ENCODE measurements around the gene DLEU7.

DLEU7 gene

GRCh38 chr13:50800091-50800739, 43.3 kb downstream of the DLEU7 start:
- Histone ChIP-seq H3K4me3 (no peak overlapping the region), H3K27ac (peak overlapping the region in 3 of 21 experiments; percentile 5 to 41 (median 30))

DNA sequence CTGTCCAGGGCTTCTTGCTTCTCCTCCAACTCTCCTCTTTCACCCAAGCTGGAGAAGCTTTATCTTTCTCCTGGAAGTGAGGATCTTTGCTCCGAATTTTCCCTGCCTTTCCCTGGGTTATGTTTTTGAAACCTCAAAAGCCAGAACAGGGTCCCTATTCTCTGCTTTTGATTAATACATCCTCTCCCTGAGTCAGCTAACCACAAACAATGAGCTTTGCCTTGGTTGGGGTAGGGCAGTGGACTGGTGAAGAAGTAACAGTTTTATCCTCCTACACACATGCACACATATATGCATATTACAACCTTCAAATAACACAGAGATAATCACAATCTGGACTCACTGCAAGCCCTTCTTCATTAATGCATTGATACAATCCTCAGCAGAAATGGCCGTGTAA, 44.6 kb downstream of the DLEU7 start:
- no peak overlapping the region for H3K27ac ChIP-seq
- no peak overlapping the region for H3K4me3 ChIP-seq

DNA sequence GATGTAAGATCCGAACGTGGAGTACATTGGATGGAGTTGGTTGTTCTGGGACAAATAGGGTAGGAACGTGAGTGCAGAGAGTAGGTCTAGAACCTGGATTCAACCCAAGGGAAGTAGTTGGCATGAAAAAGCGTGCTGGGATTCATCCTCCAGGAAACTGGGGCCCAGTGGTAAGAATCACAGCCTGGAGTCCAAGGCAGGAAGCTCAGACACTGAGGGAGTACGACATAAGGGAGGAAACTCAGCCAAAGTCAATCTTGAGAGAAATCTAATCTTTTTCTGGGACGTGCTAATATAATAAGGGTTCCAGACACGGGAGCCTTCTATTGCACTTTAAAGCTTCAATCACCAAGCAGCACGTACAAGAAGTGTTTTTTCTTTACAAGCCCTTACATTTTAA, 46.4 kb downstream of the DLEU7 start:
- H3K4me3 ChIP-seq = no peak overlapping the region
- H3K27ac ChIP-seq = no peak overlapping the region

DNA sequence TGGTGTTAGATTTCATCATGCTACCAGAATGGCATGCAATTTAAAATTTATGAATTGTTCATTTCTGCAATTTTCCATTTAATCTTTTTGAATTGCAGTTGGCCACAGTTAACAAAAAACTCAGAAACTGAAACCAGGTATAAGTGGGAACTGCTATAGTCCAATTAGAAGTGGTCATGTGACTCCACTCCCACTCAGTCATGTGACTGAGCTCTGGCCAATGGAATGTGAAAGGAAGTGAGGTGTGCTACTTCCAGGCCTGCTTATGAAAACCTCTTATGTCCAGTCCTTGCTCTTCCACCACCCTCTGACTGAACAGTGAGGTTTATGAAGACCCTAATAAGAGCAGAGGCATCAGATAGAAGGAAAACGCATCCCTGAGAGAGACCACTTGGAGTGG, 47.0 kb downstream of the DLEU7 start:
- Histone ChIP-seq H3K27ac (no peak overlapping the region), H3K4me3 (no peak overlapping the region)

GRCh38 chr13:50794226-50794625, 49.3 kb downstream of the DLEU7 start:
- Histone ChIP-seq H3K27ac (no peak overlapping the region), H3K4me3 (no peak overlapping the region)

DNA sequence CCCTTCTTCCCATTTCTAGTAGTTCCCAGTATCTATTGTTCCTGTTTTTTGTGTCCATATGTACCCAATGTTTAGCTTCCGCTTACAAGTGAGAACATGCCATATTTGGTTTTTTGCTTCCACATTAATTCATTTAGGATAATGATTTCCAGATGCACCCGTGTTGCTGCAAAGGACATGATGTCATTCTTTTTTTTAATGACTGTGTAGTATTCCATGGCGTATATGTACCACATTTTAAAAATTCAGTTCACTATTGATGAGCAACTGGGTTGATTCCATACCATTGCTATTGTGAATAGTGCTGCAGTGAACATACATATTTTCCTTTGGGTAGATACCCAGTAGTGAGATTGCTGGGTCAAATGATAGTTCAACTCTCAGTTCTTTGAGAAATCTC, 50.5 kb downstream of the DLEU7 start:
- H3K27ac ChIP-seq = no peak overlapping the region

GRCh38 chr13:50788551-50789210, 54.8 kb downstream of the DLEU7 start:
- Histone ChIP-seq H3K27ac (peak overlapping the region in 3 of 21 experiments; percentile 9 to 38 (median 21)), H3K4me3 (no peak overlapping the region)

More for the DNA sequence above, 50.5 kb downstream of the DLEU7 start:
- no peak overlapping the region for H3K4me3 ChIP-seq

- peak overlapping the region in 3 of 21 experiments; percentile 9 to 38 (median 21) for H3K27ac ChIP-seq
- no peak overlapping the region for H3K4me3 ChIP-seq
Measured at GRCh38 chr13:50787316-50788195, 55.9 kb downstream of the DLEU7 start.

- no peak overlapping the region for H3K4me3 ChIP-seq
- H3K27ac ChIP-seq = no peak overlapping the region
Measured at GRCh38 chr13:50783717-50784290, 59.7 kb downstream of the DLEU7 start.

DNA sequence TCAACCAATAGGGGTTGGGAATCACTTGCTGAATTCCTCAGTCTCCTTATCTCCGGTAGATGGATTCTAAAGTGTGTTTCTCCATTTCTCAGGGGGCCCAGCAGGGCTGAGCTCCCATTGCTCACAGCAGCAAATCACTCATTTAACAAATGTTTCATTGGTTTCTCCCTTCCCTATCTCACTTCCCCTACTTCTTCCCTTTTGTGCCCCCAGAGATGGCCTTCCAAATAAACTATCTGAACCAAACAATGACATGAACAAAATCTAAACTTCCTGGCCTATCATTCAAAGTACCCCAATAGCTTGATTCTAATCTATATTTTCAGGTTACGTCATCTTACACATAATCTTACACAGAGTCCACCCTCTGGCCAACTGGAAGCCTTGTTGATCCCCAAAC, 60.4 kb downstream of the DLEU7 start:
- Histone ChIP-seq H3K4me3 (no peak overlapping the region), H3K27ac (no peak overlapping the region)

DNA sequence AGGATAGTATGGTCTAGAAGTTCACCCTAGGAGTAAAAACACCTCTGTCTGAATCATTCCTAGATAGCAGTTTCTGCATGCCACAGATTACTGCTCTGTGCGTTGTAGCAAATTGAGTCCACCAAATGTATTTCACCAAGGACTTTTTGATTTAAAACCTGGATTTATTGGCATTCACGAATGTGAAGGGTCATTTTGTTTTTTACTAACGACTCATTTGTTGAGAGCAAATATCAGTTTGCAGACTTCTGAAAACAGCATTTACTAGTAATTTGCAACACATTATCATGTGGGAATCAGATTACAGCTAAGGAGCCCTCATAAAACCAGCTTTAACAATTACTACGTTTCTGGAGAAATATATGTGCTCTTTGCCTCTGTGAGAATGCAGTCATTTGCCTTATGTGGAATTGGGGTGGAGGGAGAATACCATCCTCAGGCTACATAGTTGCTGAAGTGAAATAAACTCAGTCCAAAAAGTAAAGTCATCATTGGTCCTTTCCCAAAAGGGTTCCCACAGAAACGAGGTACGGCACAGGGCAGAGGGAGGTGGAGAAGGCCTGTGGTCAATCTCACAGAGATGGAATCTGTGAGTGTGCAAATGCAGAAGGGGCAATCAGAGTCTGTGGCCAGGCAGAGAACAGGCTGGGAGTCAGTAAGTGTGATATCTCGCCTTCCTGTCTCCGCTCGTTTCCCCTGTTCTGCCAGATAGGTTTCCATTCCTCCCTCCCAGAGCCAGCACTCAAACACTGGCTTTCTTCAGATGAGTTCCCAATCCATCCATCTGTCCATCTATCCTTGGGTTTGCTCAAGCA, 63.1 kb downstream of the DLEU7 start:
- Histone ChIP-seq H3K27ac (no peak overlapping the region), H3K4me3 (no peak overlapping the region)

GRCh38 chr13:50779443-50780200, 63.9 kb downstream of the DLEU7 start:
- H3K4me3 ChIP-seq = no peak overlapping the region
- H3K27ac ChIP-seq = no peak overlapping the region

Data from skin epidermis (tissue), 12 donors.